Stomach (tissue), 9 donors: Measurements from ENCODE around the gene CIB1. TPM values are rescaled to one million over a fixed set of nuclear protein-coding genes. Genes with fewer than 3 reads are reported as not detected.

ENCODE experiments used
- DNase-seq, 2 donors: peaks; one replicate each; pipeline versions ENCODE4 v3.0.0 to v3.0.0-alpha.2; 2013 to 2019
- H3K27ac ChIP-seq, 5 donors: fragments of 200-600 bp in 4 of 5; sonication (generic) in 4 of 5; one replicate each; pipeline ENCODE4 v1.5.1; 2013 to 2019; ENCODE audit warnings: mild to moderate bottlenecking in 1 of 5, moderate library complexity in 1 of 5
- H3K27me3 ChIP-seq, 3 donors: fragments of 200-600 bp; sonication (generic); one replicate each; pipeline ENCODE4 v1.5.1; 2017 to 2019; ENCODE audit warnings: mixed run types in 1 of 3
- H3K36me3 ChIP-seq, 4 donors: fragments of 200-600 bp; sonication (generic); 1 replicate in 3 of 4; 2 replicates in 1 of 4; pipeline ENCODE4 v1.5.1; 2016 to 2019
- H3K4me1 ChIP-seq, 4 donors: fragments of 200-600 bp; sonication (generic); one replicate each; pipeline ENCODE4 v1.5.1; 2016 to 2019
- H3K4me3 ChIP-seq, 4 donors: fragments of 200-600 bp; sonication (generic) in 3 of 4; one replicate each; pipeline ENCODE4 v1.5.1; 2016 to 2019; ENCODE audit warnings: mild to moderate bottlenecking in 1 of 4
- H3K9me3 ChIP-seq, 4 donors: fragments of 200-600 bp; sonication (generic); one replicate each; pipeline ENCODE4 v1.5.1; 2016 to 2019
- EP300 ChIP-seq: sonication (generic); formaldehyde crosslinking; IDR thresholded peaks from one replicate; pipeline ENCODE4 v1.6.1; 2017; ENCODE audit warnings: antibody characterized with exemption
- POLR2A ChIP-seq, 4 donors: fragments of 450-650 bp; IDR thresholded peaks; one replicate each; pipeline ENCODE4 v1.6.1; 2016; ENCODE audit warnings: antibody characterized with exemption in 4 of 4, control low read depth in 2 of 4, mild to moderate bottlenecking in 1 of 4, moderate library complexity in 1 of 4
- POLR2AphosphoS5 ChIP-seq, 3 donors: sonication (generic); formaldehyde crosslinking; IDR thresholded peaks; one replicate each; pipeline ENCODE4 v1.6.1; 2016; ENCODE audit warnings: antibody characterized with exemption in 3 of 3
- WGBS, 5 donors: extraction: QIAGEN DNeasy Blood & Tissue Kit in 3 of 5; methylation state at CpG; one replicate each; pipeline versions ENCODE4 v1.1.5 to v1.1.7; 2013 to 2018; 5-methylcytosine and 5-hydroxymethylcytosine counted together
- intact Hi-C: fragments of 100-400 bp; cut with DNase I; formaldehyde crosslinking; loops from one replicate; pipeline ENCODE4 v1.15.1; 2023; ENCODE audit warnings: low total_unique reads
- polyA plus RNA-seq, 3 donors: library from polyadenylated mRNA; stranded (reverse); fragments of 200-250 nt; gene quantifications; one replicate each; pipeline ENCODE4 v1.2.3, GENCODE V29; 2013
- total RNA-seq, 5 donors: library from RNA; depleted of rRNA; stranded (reverse); fragments of >200 nt; gene quantifications; one replicate each; pipeline versions ENCODE4 v1.1.0 to v1.2.3, GENCODE V29; 2014 to 2016
- TF ChIP-seq, protein P1 (sequence below), 7 experiments: fragments of 450-650 bp in 4 of 7; fragments of 200-600 bp in 3 of 7; sonication (generic) in 3 of 7; IDR thresholded peaks; one replicate each; pipeline ENCODE4 v1.5.1; 2016 to 2019; ENCODE audit warnings: antibody characterized with exemption in 7 of 7, control low read depth in 2 of 7, mild to moderate bottlenecking in 1 of 7
- donor health status: healthy with polysubstance abuse.
- donor health status: Bipolar disorder and iron deficiency.
- donor health status: healthy.

Gene CIB1
- total and polyA plus RNA-seq, 8 donors = 27.4 to 206 (median 95.5) TPM

GRCh38 chr15:90201130-90201943 is 32.4 kb downstream of the CIB1 start, which contains the start of gene SEMA4B:
Gene SEMA4B (plus strand): TSS chr15:90201330. CDS start chr15:90201579, 249 bp downstream.
- Histone ChIP-seq H3K9me3 (no peaks in the 10 kb centered on the region), H3K4me3 (peak within 1 kb of the TSS; percentile 68 to 94 (median 72)), H3K27me3 (no peaks in the 10 kb centered on the region), H3K4me1 (peaks cover 30 to 74% (median 54%) of the 10 kb centered on the region in 4 donors), H3K27ac (peak within 1 kb of the TSS; percentile 78 to 92 (median 85)), H3K36me3 (peaks cover 0 to 28% (median 16%) of the 10 kb centered on the region in 4 donors)
- DNase-seq = peak; percentile 85 to 94
- TF ChIP-seq, protein P1, sequence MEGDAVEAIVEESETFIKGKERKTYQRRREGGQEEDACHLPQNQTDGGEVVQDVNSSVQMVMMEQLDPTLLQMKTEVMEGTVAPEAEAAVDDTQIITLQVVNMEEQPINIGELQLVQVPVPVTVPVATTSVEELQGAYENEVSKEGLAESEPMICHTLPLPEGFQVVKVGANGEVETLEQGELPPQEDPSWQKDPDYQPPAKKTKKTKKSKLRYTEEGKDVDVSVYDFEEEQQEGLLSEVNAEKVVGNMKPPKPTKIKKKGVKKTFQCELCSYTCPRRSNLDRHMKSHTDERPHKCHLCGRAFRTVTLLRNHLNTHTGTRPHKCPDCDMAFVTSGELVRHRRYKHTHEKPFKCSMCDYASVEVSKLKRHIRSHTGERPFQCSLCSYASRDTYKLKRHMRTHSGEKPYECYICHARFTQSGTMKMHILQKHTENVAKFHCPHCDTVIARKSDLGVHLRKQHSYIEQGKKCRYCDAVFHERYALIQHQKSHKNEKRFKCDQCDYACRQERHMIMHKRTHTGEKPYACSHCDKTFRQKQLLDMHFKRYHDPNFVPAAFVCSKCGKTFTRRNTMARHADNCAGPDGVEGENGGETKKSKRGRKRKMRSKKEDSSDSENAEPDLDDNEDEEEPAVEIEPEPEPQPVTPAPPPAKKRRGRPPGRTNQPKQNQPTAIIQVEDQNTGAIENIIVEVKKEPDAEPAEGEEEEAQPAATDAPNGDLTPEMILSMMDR (IDR thresholded peaks at IDR 0.05) = peak in 1 of 7 experiments; percentile 1
- TF ChIP-seq POLR2AphosphoS5 (IDR thresholded peaks at IDR 0.05) (peak in 2 of 3 donors; percentile 63 to 70), EP300 (no peak), POLR2A (IDR thresholded peaks at IDR 0.05) (no peak)
- intact Hi-C loops = no loop called here
- 0 to 1% (median 1%) methylated on average over 9 to 87 of the region's 88 CpGs for WGBS, 5 donors

DNA sequence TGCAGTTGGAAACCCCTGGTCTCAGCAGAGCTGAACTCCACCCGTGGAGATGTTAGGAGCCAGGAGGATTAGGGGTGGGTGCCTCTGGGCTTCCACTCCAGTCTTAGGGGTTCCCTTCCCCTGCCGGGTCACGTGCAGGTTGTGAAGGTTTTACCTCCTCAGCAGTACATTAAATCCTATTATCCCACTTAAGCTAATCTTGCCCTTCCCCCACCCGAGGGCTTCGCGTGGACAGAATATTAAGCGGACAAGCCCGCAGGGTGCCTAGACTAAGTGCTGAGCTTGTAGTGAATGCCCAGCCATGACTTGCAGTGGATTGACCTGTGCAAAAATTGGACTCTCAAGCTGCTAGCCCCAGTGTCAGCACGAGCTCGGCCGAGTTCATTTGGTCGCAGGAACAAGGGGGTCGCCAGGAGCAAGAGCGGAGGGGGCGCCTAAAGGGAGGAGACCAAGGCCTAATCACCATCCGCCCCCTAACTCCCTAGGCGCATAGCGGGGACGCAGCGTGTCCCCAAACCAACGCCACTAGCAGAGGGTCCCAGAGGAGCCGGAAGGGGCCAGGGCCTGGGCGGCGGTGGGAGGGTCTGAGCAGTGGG is 33.1 kb downstream of the CIB1 start:
- H3K36me3 ChIP-seq = peaks cover 0 to 23% (median 11%) of the 10 kb centered on the region in 4 donors
- H3K4me1 ChIP-seq = peaks cover 30 to 69% (median 49%) of the 10 kb centered on the region in 4 donors
- H3K9me3 ChIP-seq = no peaks in the 10 kb centered on the region
- intact Hi-C loops = no loop called here
- no peaks in the 10 kb centered on the region for H3K27me3 ChIP-seq
- 7 to 17% (median 16%) methylated on average over 18 to 24 of the region's 24 CpGs for WGBS, 5 donors
- no peak for TF ChIP-seq POLR2A (IDR thresholded peaks at IDR 0.05)
- no peak for TF ChIP-seq POLR2AphosphoS5 (IDR thresholded peaks at IDR 0.05)
- TF ChIP-seq, protein P1 (IDR thresholded peaks at IDR 0.05) = no peak
- no peak for TF ChIP-seq EP300
- no peak for DNase-seq
- H3K27ac ChIP-seq = peak overlapping the region; percentile 78 to 92 (median 85)
- peak overlapping the region; percentile 68 to 94 (median 72) for H3K4me3 ChIP-seq

DNA sequence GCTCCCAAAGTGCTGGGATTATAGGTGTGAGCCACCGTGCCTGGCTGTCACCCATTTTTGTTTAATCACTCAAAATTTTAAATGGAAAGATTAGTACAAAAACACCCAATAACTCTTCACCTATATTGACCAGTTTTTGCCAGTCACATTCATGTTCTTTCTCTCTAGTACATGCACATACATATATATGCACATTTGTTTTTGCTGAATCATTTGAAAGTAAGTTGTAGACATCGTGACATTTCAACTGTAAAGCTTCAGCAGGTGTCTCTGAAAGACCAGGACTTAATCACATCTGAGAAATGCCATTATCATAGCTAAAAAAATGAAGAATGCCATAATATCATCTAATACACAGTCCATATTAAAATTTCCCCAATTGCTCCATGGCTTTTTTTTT is 39.1 kb downstream of the CIB1 start:
- Histone ChIP-seq H3K9me3 (no peaks in the 10 kb centered on the region), H3K27me3 (no peaks in the 10 kb centered on the region), H3K36me3 (peaks cover 0 to 5% (median 0%) of the 10 kb centered on the region in 4 donors), H3K27ac (peak overlapping the region in 1 of 5 donors; percentile 79), H3K4me3 (no peak overlapping the region), H3K4me1 (peaks cover 34 to 61% (median 42%) of the 10 kb centered on the region in 4 donors)
- TF ChIP-seq, protein P1 (IDR thresholded peaks at IDR 0.05) = no peak
- TF ChIP-seq POLR2A (IDR thresholded peaks at IDR 0.05) (no peak), EP300 (no peak), POLR2AphosphoS5 (IDR thresholded peaks at IDR 0.05) (no peak)
- no peak for DNase-seq
- 87 to 91% (median 90%) methylated on average over 2 of the region's 2 CpGs for WGBS, 5 donors
- intact Hi-C loops = no loop called here

DNA sequence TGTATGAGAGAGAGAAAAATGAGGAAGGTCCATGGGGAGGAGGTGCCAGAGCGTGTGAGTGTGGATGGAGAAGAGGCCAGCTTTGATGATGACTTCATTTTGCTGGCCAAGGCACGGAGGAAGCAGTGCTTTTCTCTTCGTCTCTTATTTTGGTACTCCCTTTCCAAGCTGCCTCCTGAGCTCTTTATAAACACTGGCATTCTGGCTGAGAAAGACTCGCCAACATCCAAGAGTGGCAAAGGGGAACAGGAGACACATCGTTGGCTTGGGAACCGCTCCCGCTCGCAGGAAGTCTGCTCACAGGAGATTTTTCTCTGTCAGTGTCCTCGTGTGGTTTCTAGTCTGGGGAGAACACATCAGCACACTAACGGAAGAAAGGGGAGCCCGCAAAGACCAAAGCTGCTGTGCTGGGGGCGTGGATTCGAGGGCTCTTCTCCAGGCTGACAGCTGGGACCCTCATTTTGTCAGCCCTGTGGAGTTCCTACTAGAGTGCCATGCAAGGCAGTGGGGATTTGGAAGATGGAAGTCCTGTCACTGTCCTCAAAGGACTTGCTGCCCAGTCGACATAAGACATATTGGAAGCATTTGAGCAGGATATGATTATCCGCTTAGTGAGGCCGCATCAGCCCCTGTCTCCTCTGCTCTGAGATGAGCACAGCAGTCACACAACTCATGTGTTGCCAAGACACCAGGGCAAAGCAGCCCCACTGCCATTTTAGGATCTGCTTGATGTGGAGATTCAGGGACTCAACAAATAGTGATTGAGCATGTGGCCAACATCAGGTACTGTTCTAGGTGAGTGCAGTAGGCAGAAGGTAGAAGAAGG is 40.6 kb downstream of the CIB1 start:
- H3K36me3 ChIP-seq = peaks cover 0 to 5% (median 0%) of the 10 kb centered on the region in 4 donors
- no peaks in the 10 kb centered on the region for H3K9me3 ChIP-seq
- no peak overlapping the region for H3K4me3 ChIP-seq
- peaks cover 34 to 64% (median 49%) of the 10 kb centered on the region in 4 donors for H3K4me1 ChIP-seq
- WGBS, 5 donors = 62 to 70% (median 65%) methylated on average over 16 of the region's 16 CpGs
- intact Hi-C loops = no loop called here
- peak in 1 of 2 donors; percentile 55 for DNase-seq
- no peaks in the 10 kb centered on the region for H3K27me3 ChIP-seq
- H3K27ac ChIP-seq = peak overlapping the region; percentile 26 to 80 (median 79)
- TF ChIP-seq POLR2AphosphoS5 (IDR thresholded peaks at IDR 0.05) = peak in 1 of 3 donors; percentile 82
- TF ChIP-seq EP300 = no peak
